ENCODE measurements around the gene ACOT11. TPM values are rescaled to one million over a fixed set of nuclear protein-coding genes. Genes with fewer than 3 reads are reported as not detected.

Gene ACOT11
- total RNA-seq, 2 experiments from 2014 or later: 1.9 to 2.0 TPM

GRCh38 chr1:54572542-54572850, 24.5 kb downstream of the ACOT11 start:
- Mint-ChIP-seq H3K4me1 (peaks cover 7% of the 10 kb centered on the region), H3K27me3 (no peaks in the 10 kb centered on the region), H3K4me3 (no peak overlapping the region), H3K27ac (no peak overlapping the region), H3K36me3 (ENCODE audit: low read depth) (no peaks in the 10 kb centered on the region), H3K9me3 (no peaks in the 10 kb centered on the region)
- DNase-seq: no peak
- ChIA-PET CTCF (interaction anchor here (0.8 to 1.5 kb wide), 2 partner anchors 11 to 14 kb away, joined by 3 to 5 read pairs; no protein-coding TSS in a partner anchor), POLR2A (no interaction called here)

GRCh38 chr1:54574158-54574778, 26.2 kb downstream of the ACOT11 start:
- H3K27me3 Mint-ChIP-seq: no peaks in the 10 kb centered on the region

GRCh38 chr1:54575161-54575560, 27.1 kb downstream of the ACOT11 start:
- no peak overlapping the region for H3K27ac Mint-ChIP-seq
- H3K4me3 Mint-ChIP-seq: no peak overlapping the region
- no peak for DNase-seq
- ChIA-PET POLR2A (no interaction called here), CTCF (no interaction called here)
- no peaks in the 10 kb centered on the region for H3K36me3 Mint-ChIP-seq (ENCODE audit: low read depth)
- peaks cover 7% of the 10 kb centered on the region for H3K4me1 Mint-ChIP-seq
- H3K9me3 Mint-ChIP-seq: no peaks in the 10 kb centered on the region
- no peaks in the 10 kb centered on the region for H3K27me3 Mint-ChIP-seq

More at GRCh38 chr1:54574158-54574778, 26.2 kb downstream of the ACOT11 start:
- DNase-seq: no peak
- no peak overlapping the region for H3K27ac Mint-ChIP-seq
- H3K36me3 Mint-ChIP-seq (ENCODE audit: low read depth): no peaks in the 10 kb centered on the region
- CTCF ChIA-PET: interaction anchor here (0.8 kb wide), 1 partner anchor 9 kb away, joined by 3 read pairs; no protein-coding TSS in a partner anchor
- H3K4me1 Mint-ChIP-seq: peaks cover 7% of the 10 kb centered on the region
- H3K9me3 Mint-ChIP-seq: no peaks in the 10 kb centered on the region
- POLR2A ChIA-PET: no interaction called here
- no peak overlapping the region for H3K4me3 Mint-ChIP-seq

GRCh38 chr1:54575605-54576290, 27.7 kb downstream of the ACOT11 start:
- Mint-ChIP-seq H3K27me3 (no peaks in the 10 kb centered on the region), H3K36me3 (ENCODE audit: low read depth) (no peaks in the 10 kb centered on the region), H3K27ac (no peak overlapping the region), H3K4me3 (no peak overlapping the region), H3K9me3 (no peaks in the 10 kb centered on the region), H3K4me1 (peaks cover 7% of the 10 kb centered on the region)
- ChIA-PET POLR2A (interaction anchor here (0.7 kb wide), 1 partner anchor 497 kb away, joined by 5 read pairs; no protein-coding TSS in a partner anchor), CTCF (no interaction called here)
- DNase-seq: no peak

- no peak for DNase-seq
- Mint-ChIP-seq H3K27ac (no peak overlapping the region), H3K4me1 (no peaks in the 10 kb centered on the region), H3K27me3 (no peaks in the 10 kb centered on the region), H3K36me3 (ENCODE audit: low read depth) (no peaks in the 10 kb centered on the region), H3K4me3 (no peak overlapping the region), H3K9me3 (no peaks in the 10 kb centered on the region)
- CTCF ChIA-PET: interaction anchor here (0.6 to 0.9 kb wide), 2 partner anchors 17 to 398 kb away, joined by 3 read pairs; no protein-coding TSS in a partner anchor
- POLR2A ChIA-PET: no interaction called here
Measured at GRCh38 chr1:54577612-54578011, 29.6 kb downstream of the ACOT11 start.

DNA sequence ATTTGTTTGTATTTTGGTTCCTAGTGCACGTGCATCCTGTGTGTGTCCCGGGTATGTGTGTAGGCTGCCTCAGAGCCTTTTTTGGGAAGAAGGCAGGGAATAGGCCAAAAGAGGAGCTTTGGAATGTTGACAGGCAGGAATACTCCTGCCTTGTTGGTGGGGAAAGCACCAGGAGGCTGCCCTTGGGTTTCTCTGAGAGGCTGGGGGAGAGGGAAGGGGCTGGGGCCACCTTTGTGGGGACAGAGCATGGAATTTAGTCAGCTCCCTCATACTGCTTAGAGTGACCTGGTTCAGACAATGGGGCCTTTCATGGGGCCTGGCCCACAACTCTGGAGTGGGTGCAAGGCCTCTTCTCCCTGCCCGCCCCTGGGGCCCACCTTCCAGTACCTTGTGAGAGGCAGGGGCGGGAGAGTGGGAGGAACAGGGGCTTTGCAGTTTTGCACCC, 31.3 kb downstream of the ACOT11 start:
- no peak overlapping the region for H3K4me3 Mint-ChIP-seq
- ChIA-PET POLR2A (no interaction called here), CTCF (no interaction called here)
- H3K9me3 Mint-ChIP-seq: no peaks in the 10 kb centered on the region
- H3K4me1 Mint-ChIP-seq: no peaks in the 10 kb centered on the region
- H3K27ac Mint-ChIP-seq: no peak overlapping the region
- H3K36me3 Mint-ChIP-seq (ENCODE audit: low read depth): no peaks in the 10 kb centered on the region
- no peak for DNase-seq
- H3K27me3 Mint-ChIP-seq: no peaks in the 10 kb centered on the region

DNA sequence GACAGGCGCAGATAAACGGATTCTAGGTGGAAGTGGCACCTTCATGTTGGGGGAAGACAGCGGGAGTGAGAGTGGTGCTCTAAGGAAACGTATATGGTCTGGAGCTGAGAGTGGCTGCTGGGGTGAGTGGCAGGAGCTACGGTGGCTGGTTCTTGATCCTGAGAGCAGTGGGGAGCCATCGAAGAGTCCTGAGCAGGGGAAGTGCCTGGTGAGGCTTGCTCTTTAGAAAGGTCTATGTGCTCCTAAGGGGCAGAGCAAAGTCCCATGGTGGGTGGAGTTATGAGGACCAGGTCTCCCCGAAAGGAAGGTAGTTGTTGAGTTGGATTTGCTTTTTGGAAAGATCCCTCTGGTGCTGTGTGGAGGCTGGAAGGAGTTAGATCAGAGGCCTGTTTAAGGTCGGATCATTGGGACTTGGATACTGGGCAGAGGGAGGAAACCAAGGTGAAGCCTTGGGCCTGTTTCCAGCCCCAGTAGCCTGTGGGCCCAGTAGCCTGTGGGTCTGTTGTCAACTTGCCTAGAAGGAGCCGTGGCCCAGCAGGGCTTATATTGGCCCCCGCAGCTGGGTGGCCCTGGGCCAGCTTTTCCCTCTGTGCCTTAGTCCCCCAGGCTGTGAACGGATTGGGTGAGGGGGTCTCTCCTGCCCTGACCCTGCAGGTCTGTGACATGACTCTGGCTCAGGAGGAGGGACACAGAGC, 33.0 kb downstream of the ACOT11 start:
- CTCF ChIA-PET: no interaction called here
- H3K27ac Mint-ChIP-seq: no peak overlapping the region
- DNase-seq: no peak

GRCh38 chr1:54581621-54582035, 33.6 kb downstream of the ACOT11 start:
- no peak for DNase-seq
- Mint-ChIP-seq H3K27ac (no peak overlapping the region), H3K36me3 (ENCODE audit: low read depth) (no peaks in the 10 kb centered on the region), H3K9me3 (no peaks in the 10 kb centered on the region), H3K4me3 (no peak overlapping the region), H3K4me1 (no peaks in the 10 kb centered on the region), H3K27me3 (no peaks in the 10 kb centered on the region)
- ChIA-PET POLR2A (no interaction called here), CTCF (no interaction called here)

More for the DNA sequence above, 33.0 kb downstream of the ACOT11 start:
- Mint-ChIP-seq H3K9me3 (no peaks in the 10 kb centered on the region), H3K4me3 (no peak overlapping the region), H3K36me3 (ENCODE audit: low read depth) (no peaks in the 10 kb centered on the region), H3K27me3 (no peaks in the 10 kb centered on the region), H3K4me1 (no peaks in the 10 kb centered on the region)
- POLR2A ChIA-PET: no interaction called here

DNA sequence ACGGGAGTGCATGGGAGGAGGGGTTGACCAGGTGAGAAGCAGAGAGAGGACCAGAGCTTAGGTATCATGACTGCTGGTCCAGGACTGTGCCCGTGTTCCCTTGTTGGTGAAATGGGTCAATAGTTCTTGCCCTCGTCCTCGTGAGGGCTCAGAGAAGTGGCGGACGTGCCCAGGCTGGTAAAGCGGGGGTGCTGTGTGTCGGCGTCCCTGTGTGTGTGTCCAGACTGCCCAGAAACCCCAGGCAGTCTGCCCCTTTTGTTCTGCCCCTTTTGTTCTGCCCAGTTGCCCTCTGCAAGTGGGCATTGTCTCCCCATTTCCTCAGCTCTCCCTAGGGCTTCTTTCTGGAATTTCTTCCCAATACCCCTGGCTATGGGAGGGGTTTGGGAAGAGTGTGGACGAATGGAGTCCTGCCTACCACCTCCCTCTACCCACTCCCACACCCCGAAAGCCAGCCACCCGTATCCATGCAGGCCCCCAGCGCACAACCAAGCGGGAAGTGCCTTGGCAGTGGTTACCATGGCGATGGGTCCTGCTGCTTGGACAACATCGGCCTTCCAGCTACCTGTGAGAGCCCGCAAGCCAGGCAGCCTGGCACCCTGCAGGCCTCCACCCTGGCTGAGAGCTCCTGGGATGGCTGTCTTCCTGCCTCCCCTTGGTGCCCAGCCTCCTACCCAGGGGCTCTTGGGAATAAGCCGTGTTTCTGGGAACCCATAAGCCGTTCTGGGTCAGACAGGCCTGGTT, 34.7 kb downstream of the ACOT11 start:
- POLR2A ChIA-PET: no interaction called here
- H3K9me3 Mint-ChIP-seq: no peaks in the 10 kb centered on the region
- no peak overlapping the region for H3K4me3 Mint-ChIP-seq
- no peak for DNase-seq
- CTCF ChIA-PET: interaction anchor here (0.8 to 1.2 kb wide), 2 partner anchors 11 kb away, joined by 3 to 5 read pairs; no protein-coding TSS in a partner anchor
- no peak overlapping the region for H3K27ac Mint-ChIP-seq
- H3K36me3 Mint-ChIP-seq (ENCODE audit: low read depth): no peaks in the 10 kb centered on the region
- H3K27me3 Mint-ChIP-seq: no peaks in the 10 kb centered on the region
- H3K4me1 Mint-ChIP-seq: no peaks in the 10 kb centered on the region

GRCh38 chr1:54583307-54583686, 35.3 kb downstream of the ACOT11 start:
- ChIA-PET POLR2A (no interaction called here), CTCF (interaction anchor here (0.8 to 1.2 kb wide), 2 partner anchors 11 kb away, joined by 3 to 5 read pairs; no protein-coding TSS in a partner anchor)
- no peak overlapping the region for H3K27ac Mint-ChIP-seq
- H3K4me1 Mint-ChIP-seq: no peaks in the 10 kb centered on the region
- H3K36me3 Mint-ChIP-seq (ENCODE audit: low read depth): no peaks in the 10 kb centered on the region
- no peaks in the 10 kb centered on the region for H3K9me3 Mint-ChIP-seq
- no peak overlapping the region for H3K4me3 Mint-ChIP-seq
- DNase-seq: no peak
- no peaks in the 10 kb centered on the region for H3K27me3 Mint-ChIP-seq

DNA sequence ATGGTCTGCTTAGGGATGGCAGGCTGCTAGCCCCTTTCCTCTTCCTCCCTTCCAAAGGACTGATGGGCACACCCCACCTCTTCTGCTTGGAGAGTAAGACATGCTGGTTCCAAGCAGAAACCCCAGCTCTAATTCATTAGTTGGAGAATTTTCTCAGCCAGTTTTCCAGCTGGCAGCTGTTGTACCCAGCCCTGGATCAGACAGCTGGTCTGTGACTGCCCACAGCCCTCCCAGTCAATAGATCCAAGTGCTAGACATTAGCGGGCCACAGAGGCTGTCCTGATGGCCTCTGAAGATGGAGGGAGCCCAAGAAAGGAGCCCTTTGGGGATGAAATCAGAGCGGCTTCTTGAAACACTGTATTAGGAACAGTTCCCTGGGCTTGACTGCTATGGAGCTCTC, 35.8 kb downstream of the ACOT11 start:
- ChIA-PET POLR2A (no interaction called here), CTCF (interaction anchor here (1.2 kb wide), 1 partner anchor 10 kb away, joined by 3 read pairs; no protein-coding TSS in a partner anchor)
- H3K27ac Mint-ChIP-seq: no peak overlapping the region
- H3K4me3 Mint-ChIP-seq: no peak overlapping the region
- H3K9me3 Mint-ChIP-seq: no peaks in the 10 kb centered on the region
- no peak for DNase-seq
- no peaks in the 10 kb centered on the region for H3K36me3 Mint-ChIP-seq (ENCODE audit: low read depth)
- H3K4me1 Mint-ChIP-seq: no peaks in the 10 kb centered on the region
- no peaks in the 10 kb centered on the region for H3K27me3 Mint-ChIP-seq

DNA sequence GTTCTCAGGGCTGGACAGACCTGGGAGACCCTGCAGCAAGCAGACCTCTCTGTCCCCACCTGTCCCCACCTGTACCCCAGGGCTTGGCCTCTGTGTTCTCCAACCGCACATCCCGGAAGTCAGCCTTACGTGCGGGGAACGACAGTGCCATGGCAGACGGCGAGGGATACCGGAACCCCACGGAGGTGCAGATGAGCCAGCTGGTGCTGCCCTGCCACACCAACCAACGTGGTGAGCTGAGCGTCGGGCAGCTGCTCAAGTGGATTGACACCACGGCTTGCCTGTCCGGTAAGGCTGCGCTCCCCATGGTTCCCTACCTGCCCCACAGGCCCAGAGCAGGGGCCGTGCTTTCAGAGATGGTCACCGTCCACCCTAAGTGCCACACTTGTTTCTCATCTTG, 36.5 kb downstream of the ACOT11 start:
- DNase-seq: no peak
- Mint-ChIP-seq H3K27ac (no peak overlapping the region), H3K4me1 (no peaks in the 10 kb centered on the region), H3K9me3 (no peaks in the 10 kb centered on the region), H3K27me3 (no peaks in the 10 kb centered on the region), H3K36me3 (ENCODE audit: low read depth) (no peaks in the 10 kb centered on the region), H3K4me3 (no peak overlapping the region)
- POLR2A ChIA-PET: no interaction called here
- CTCF ChIA-PET: no interaction called here
